AG08395 (cell line): Measurements from ENCODE around the gene ECE2.
"Not testable (repeated sequence)": the region's sequence is repeated elsewhere in the genome, so short reads cannot be mapped to it uniquely, and the experiment has no call there.

Experiments used
- DNase-seq: peaks from one replicate; pipeline ENCODE4 v3.0.0; 2012; ENCODE audit warnings: mixed read lengths, low spot score

ECE2 gene

GRCh38 chr3:184267249-184267648, 8.6 kb upstream of the ECE2 start:
- DNase-seq, result not testable (repeated sequence)

GRCh38 chr3:184272269-184272668, 3.6 kb upstream of the ECE2 start:
- no peak for DNase-seq

- no peak for DNase-seq
These were observed 481 bp upstream of the ECE2 start for GRCh38 chr3:184275381-184275701.

GRCh38 chr3:184277366-184277765, 1.5 kb downstream of the ECE2 start:
- DNase-seq, result no peak

GRCh38 chr3:184282941-184283340, 7.1 kb downstream of the ECE2 start:
- no peak for DNase-seq

GRCh38 chr3:184283681-184284080, 7.9 kb downstream of the ECE2 start:
- DNase-seq, result no peak

- peak; percentile 82 for DNase-seq
These were observed 8.9 kb downstream of the ECE2 start for GRCh38 chr3:184284696-184285095.

- DNase-seq, result peak; percentile 74
These were observed 13.7 kb downstream of the ECE2 start for GRCh38 chr3:184289426-184289938.

GRCh38 chr3:184290331-184290730, 14.5 kb downstream of the ECE2 start:
- DNase-seq, result no peak

- no peak for DNase-seq
These were observed 15.4 kb downstream of the ECE2 start for GRCh38 chr3:184291044-184291737.

- DNase-seq, result no peak
These were observed 16.1 kb downstream of the ECE2 start for GRCh38 chr3:184291738-184292445.

- DNase-seq, result no peak
These were observed 19.9 kb downstream of the ECE2 start for GRCh38 chr3:184295771-184296170.

GRCh38 chr3:184296616-184297015, 20.8 kb downstream of the ECE2 start:
- DNase-seq, result no peak

GRCh38 chr3:184298759-184299487, 23.1 kb downstream of the ECE2 start, which contains the start of gene PSMD2:
PSMD2 (plus strand) TSS chr3:184299241; CDS start chr3:184299267, 26 bp downstream.
- DNase-seq, result peak; percentile 99

GRCh38 chr3:184299488-184300377, 23.9 kb downstream of the ECE2 start:
- no peak for DNase-seq

GRCh38 chr3:184300378-184300720, 24.5 kb downstream of the ECE2 start:
- DNase-seq, result no peak

GRCh38 chr3:184305577-184305976, 29.8 kb downstream of the ECE2 start:
- no peak for DNase-seq

GRCh38 chr3:184306341-184306972, 30.6 kb downstream of the ECE2 start:
- no peak for DNase-seq

- DNase-seq, result no peak
These were observed 32.1 kb downstream of the ECE2 start for GRCh38 chr3:184307915-184308314.

GRCh38 chr3:184308744-184309143, 32.9 kb downstream of the ECE2 start:
- no peak for DNase-seq

GRCh38 chr3:184311633-184312032, 35.8 kb downstream of the ECE2 start:
- no peak for DNase-seq

GRCh38 chr3:184314363-184314699, 38.5 kb downstream of the ECE2 start, which contains the start of gene EIF4G1:
EIF4G1 (plus strand) TSS chr3:184314606; CDS start chr3:184315797, 1,191 bp downstream.
- DNase-seq, result peak; percentile 98
